SK-N-SH (cell line): ENCODE measurements around the gene DYNC1LI2. TPM values are rescaled to one million over a fixed set of nuclear protein-coding genes. Genes with fewer than 3 reads are reported as not detected.

Source experiments
- CTCF ChIA-PET: fragments of 300-600, 350-600 bp; formaldehyde crosslinking; extraction: SDS; loops from one replicate; lab custom pipeline; 2021; lab: Yijun Ruan, JAX
- POLR2A ChIA-PET: fragments of 350-600 bp; sonication (Branson Sonifier 250); formaldehyde crosslinking; extraction: SDS; loops from one replicate; lab custom pipeline; 2020; ENCODE audit warnings: antibody characterized with exemption, inconsistent platforms; lab: Yijun Ruan, JAX
- DNase-seq: peaks from one replicate; pipeline ENCODE4 v3.0.0; 2012
- H2AFZ ChIP-seq: fragments of 200-600 bp; sonication (generic); 2 replicates; pipeline ENCODE4 v1.8.1; 2016; ENCODE audit warnings: antibody characterized with exemption, mild to moderate bottlenecking, low read depth
- H3F3A ChIP-seq: fragments of 200-600 bp; sonication (generic); replicated peaks from 2 replicates; pipeline ENCODE3; 2016; ENCODE audit warnings: antibody characterized with exemption, mild to moderate bottlenecking; ENCODE audit not compliant: insufficient read depth
- H3K27ac ChIP-seq, 2 experiments: fragments of 200-500 bp in 1 of 2; fragments of 200-600 bp in 1 of 2; sonication (Bioruptor generic) in 1 of 2; sonication (generic), shearing (Covaris generic) in 1 of 2; 2 replicates each; pipeline versions ENCODE4 v1.5.1 to v1.6.1; 2014 to 2016; ENCODE audit warnings: low read depth in 2 of 2, inconsistent platforms in 1 of 2, low read length in 1 of 2, mild to moderate bottlenecking in 1 of 2, mixed read lengths in 1 of 2
- H3K27me3 ChIP-seq: fragments of 200-600 bp; sonication (generic), shearing (Covaris generic); 2 replicates; pipeline ENCODE4 v1.6.1; 2016; ENCODE audit warnings: mixed run types; ENCODE audit not compliant: insufficient read depth
- H3K36me3 ChIP-seq, 2 experiments: fragments of 200-500 bp in 1 of 2; fragments of 200-600 bp in 1 of 2; sonication (Bioruptor generic) in 1 of 2; sonication (generic) in 1 of 2; replicated peaks in 1 of 2; 2 replicates each; pipeline versions ENCODE3 to v1.5.1; 2014 to 2016; ENCODE audit warnings: low read length in 1 of 2, mild to moderate bottlenecking in 1 of 2; ENCODE audit not compliant: insufficient read depth in 2 of 2, control insufficient read depth in 1 of 2
- H3K4me1 ChIP-seq, 2 experiments: fragments of 200-500 bp in 1 of 2; fragments of 200-600 bp in 1 of 2; sonication (Bioruptor generic) in 1 of 2; sonication (generic), shearing (Covaris generic) in 1 of 2; 2 replicates each; pipeline versions ENCODE4 v1.5.1 to v1.6.1; 2014 to 2016; ENCODE audit warnings: low read depth in 1 of 2, low read length in 1 of 2, mixed run types in 1 of 2; ENCODE audit not compliant: insufficient read depth in 2 of 2, control insufficient read depth in 1 of 2
- H3K4me2 ChIP-seq: fragments of 200-600 bp; sonication (generic), shearing (Covaris generic); 2 replicates; pipeline ENCODE4 v1.6.1; 2017; ENCODE audit warnings: mixed run types
- H3K4me3 ChIP-seq, 2 experiments: fragments of 200-500 bp in 1 of 2; fragments of 200-600 bp in 1 of 2; sonication (Bioruptor generic) in 1 of 2; sonication (generic), shearing (Covaris generic) in 1 of 2; 2 replicates each; pipeline versions ENCODE4 v1.5.1 to v1.8.1; 2014 to 2016; ENCODE audit warnings: low read depth in 2 of 2, inconsistent platforms in 1 of 2, low read length in 1 of 2, mild to moderate bottlenecking in 1 of 2, mixed read lengths in 1 of 2, moderate library complexity in 1 of 2
- H3K79me2 ChIP-seq: fragments of 200-600 bp; sonication (generic); 2 replicates; pipeline ENCODE4 v1.8.1; 2017; ENCODE audit warnings: mild to moderate bottlenecking; ENCODE audit not compliant: insufficient read depth
- H3K9ac ChIP-seq: fragments of 200-600 bp; sonication (generic); 2 replicates; pipeline ENCODE4 v1.6.1; 2017; ENCODE audit warnings: mixed run types
- H3K9me2 ChIP-seq: fragments of 200-600 bp; sonication (generic); 2 replicates; pipeline ENCODE4 v1.6.1; 2017; ENCODE audit warnings: mixed run types
- H3K9me3 ChIP-seq: fragments of 200-600 bp; sonication (generic); 2 replicates; pipeline ENCODE4 v1.6.1; 2017; ENCODE audit warnings: mixed run types, mild to moderate bottlenecking, moderate library complexity
- H4K20me1 ChIP-seq: fragments of 200-600 bp; sonication (generic); 2 replicates; pipeline ENCODE4 v1.6.1; 2017; ENCODE audit warnings: mild to moderate bottlenecking, mixed run types; ENCODE audit not compliant: insufficient read depth
- EP300 ChIP-seq, 2 experiments: IDR thresholded peaks; 2 replicates each; pipeline versions ENCODE4 v1.4.0 to v1.6.1; 2012; ENCODE audit warnings: borderline replicate concordance in 1 of 2, low read depth in 1 of 2, low read length in 1 of 2
- EZH2phosphoT487 ChIP-seq: fragments of 200-600 bp; sonication (generic); IDR thresholded peaks from 2 replicates; pipeline ENCODE4 v1.6.1; 2017; ENCODE audit warnings: low read depth, mixed run types, mild to moderate bottlenecking, antibody characterized with exemption, moderate library complexity, borderline replicate concordance
- FOSL2 ChIP-seq: IDR thresholded peaks from 2 replicates; pipeline ENCODE4 v1.4.0; 2012; ENCODE audit warnings: low read depth, mild to moderate bottlenecking, moderate library complexity, borderline replicate concordance
- FOXM1 ChIP-seq: IDR thresholded peaks from 2 replicates; pipeline ENCODE4 v1.4.0; 2012; ENCODE audit warnings: low read depth, mild to moderate bottlenecking
- GATA2 ChIP-seq: sonication (generic); formaldehyde crosslinking; IDR thresholded peaks from 2 replicates; pipeline ENCODE4 v1.5.0; 2020; ENCODE audit warnings: mild to moderate bottlenecking, missing genetic modification reagents
- MEF2A ChIP-seq: IDR thresholded peaks from 2 replicates; pipeline ENCODE4 v1.4.0; 2012; ENCODE audit warnings: low read depth, borderline replicate concordance
- NFIC ChIP-seq: IDR thresholded peaks from 2 replicates; pipeline ENCODE4 v1.4.0; 2012; ENCODE audit warnings: borderline replicate concordance
- POLR2AphosphoS5 ChIP-seq: IDR thresholded peaks from 2 replicates; pipeline ENCODE4 v1.6.1; 2012; ENCODE audit warnings: low read depth, low read length
- RFX5 ChIP-seq: IDR thresholded peaks from 2 replicates; pipeline ENCODE4 v1.6.1; 2012; ENCODE audit warnings: mild to moderate bottlenecking, improper control_type of control experiment, low read length
- SIN3A ChIP-seq: IDR thresholded peaks from 2 replicates; pipeline ENCODE4 v1.6.1; 2012; ENCODE audit warnings: low read depth, mild to moderate bottlenecking, low read length, moderate library complexity, borderline replicate concordance
- TCF12 ChIP-seq: IDR thresholded peaks from 2 replicates; pipeline ENCODE4 v1.4.0; 2012
- TEAD4 ChIP-seq: IDR thresholded peaks from 2 replicates; pipeline ENCODE4 v1.4.0; 2012; ENCODE audit warnings: mild to moderate bottlenecking, borderline replicate concordance; ENCODE audit not compliant: insufficient read depth
- YY1 ChIP-seq: IDR thresholded peaks from 2 replicates; pipeline ENCODE4 v1.4.0; 2012; ENCODE audit warnings: low read depth, mild to moderate bottlenecking
- WGBS: methylation state at CpG from one replicate; pipeline ENCODE4 v1.1.6; 2017; ENCODE audit warnings: low lambda C conversion rate; 5-methylcytosine and 5-hydroxymethylcytosine counted together
- polyA plus RNA-seq, 3 experiments: library from polyadenylated mRNA; depleted of rRNA; stranded (reverse); fragments of >200 nt; gene quantifications; 2 replicates each; pipeline ENCODE4 v1.2.3, GENCODE V29; 2012
- TF ChIP-seq, protein P1 (sequence below): fragments of 200-600 bp; sonication (generic); IDR thresholded peaks from 2 replicates; pipeline ENCODE4 v1.6.1; 2017; ENCODE audit warnings: antibody characterized with exemption, mild to moderate bottlenecking, moderate library complexity
- TF ChIP-seq, protein P2 (sequence below): IDR thresholded peaks from 2 replicates; pipeline ENCODE4 v1.4.0; 2012; ENCODE audit warnings: low read depth, borderline replicate concordance
- TF ChIP-seq, protein P3 (sequence below): IDR thresholded peaks from 2 replicates; pipeline ENCODE4 v1.4.0; 2012; ENCODE audit warnings: low read depth

The DYNC1LI2 gene
- polyA plus RNA-seq, 1 of the 3 experiments (the other 2 are of a cell fraction): 33.1 TPM

DNA sequence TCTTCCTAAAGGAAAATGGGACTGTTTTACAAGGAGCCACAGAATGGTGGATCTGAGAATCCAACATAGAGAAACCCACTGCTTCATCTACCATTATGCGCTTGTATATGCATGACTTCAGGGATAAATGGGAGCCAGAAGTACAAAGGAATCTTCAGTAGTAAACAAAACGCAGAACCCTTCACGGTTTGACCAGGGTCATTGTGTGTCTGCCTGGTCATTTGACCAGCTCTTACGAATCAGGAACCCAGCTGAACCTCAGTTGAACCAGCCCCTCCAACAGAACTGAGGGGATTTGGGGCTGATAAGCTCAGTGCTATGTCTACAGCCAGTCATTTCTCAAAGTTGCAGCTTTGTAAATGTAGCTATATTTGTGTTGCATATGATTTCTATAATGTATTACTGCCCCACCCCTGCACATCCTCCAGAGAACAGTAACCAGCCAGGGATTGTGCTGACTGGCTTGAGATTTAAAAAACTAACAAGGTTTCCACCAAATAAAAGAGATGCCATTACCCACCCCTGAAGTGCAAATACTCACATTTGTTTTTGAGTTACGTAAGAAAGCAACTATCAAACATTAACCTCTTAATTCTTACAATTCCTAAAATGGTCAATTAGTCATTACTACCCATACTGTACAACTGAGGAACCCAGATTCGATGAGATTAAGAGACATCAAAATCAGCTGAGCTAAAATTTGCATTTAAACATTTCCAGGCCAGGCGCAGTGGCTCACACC, 61.1 kb downstream of the DYNC1LI2 start:
- Histone ChIP-seq H4K20me1 (no peaks in the 10 kb centered on the region), H3K4me1 (peaks cover 1 to 2% of the 10 kb centered on the region in 2 experiments; a peak in 2 of 4 replicates), H3K36me3 (no peaks in the 10 kb centered on the region), H3K9ac (no peak overlapping the region), H2AFZ (no peak overlapping the region), H3K4me3 (no peak overlapping the region), H3K27ac (no peak overlapping the region)
- DNase-seq: no peak
- TF ChIP-seq EP300 (IDR thresholded peaks at IDR 0.05; ENCODE audit: borderline replicate concordance in 1 of 2, low read depth in 1 of 2, low read length in 1 of 2): no peak
- TF ChIP-seq NFIC: no peak
- TF ChIP-seq SIN3A: no peak
- TF ChIP-seq GATA2 (CRISPR knock-in tag): no peak
- TF ChIP-seq, protein P1, sequence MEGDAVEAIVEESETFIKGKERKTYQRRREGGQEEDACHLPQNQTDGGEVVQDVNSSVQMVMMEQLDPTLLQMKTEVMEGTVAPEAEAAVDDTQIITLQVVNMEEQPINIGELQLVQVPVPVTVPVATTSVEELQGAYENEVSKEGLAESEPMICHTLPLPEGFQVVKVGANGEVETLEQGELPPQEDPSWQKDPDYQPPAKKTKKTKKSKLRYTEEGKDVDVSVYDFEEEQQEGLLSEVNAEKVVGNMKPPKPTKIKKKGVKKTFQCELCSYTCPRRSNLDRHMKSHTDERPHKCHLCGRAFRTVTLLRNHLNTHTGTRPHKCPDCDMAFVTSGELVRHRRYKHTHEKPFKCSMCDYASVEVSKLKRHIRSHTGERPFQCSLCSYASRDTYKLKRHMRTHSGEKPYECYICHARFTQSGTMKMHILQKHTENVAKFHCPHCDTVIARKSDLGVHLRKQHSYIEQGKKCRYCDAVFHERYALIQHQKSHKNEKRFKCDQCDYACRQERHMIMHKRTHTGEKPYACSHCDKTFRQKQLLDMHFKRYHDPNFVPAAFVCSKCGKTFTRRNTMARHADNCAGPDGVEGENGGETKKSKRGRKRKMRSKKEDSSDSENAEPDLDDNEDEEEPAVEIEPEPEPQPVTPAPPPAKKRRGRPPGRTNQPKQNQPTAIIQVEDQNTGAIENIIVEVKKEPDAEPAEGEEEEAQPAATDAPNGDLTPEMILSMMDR: no peak
- TF ChIP-seq FOXM1: no peak
- no peak for TF ChIP-seq TEAD4
- TF ChIP-seq TCF12: no peak
- TF ChIP-seq, protein P2, sequence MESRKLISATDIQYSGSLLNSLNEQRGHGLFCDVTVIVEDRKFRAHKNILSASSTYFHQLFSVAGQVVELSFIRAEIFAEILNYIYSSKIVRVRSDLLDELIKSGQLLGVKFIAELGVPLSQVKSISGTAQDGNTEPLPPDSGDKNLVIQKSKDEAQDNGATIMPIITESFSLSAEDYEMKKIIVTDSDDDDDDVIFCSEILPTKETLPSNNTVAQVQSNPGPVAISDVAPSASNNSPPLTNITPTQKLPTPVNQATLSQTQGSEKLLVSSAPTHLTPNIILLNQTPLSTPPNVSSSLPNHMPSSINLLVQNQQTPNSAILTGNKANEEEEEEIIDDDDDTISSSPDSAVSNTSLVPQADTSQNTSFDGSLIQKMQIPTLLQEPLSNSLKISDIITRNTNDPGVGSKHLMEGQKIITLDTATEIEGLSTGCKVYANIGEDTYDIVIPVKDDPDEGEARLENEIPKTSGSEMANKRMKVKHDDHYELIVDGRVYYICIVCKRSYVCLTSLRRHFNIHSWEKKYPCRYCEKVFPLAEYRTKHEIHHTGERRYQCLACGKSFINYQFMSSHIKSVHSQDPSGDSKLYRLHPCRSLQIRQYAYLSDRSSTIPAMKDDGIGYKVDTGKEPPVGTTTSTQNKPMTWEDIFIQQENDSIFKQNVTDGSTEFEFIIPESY: no peak
- no peak for TF ChIP-seq MEF2A
- TF ChIP-seq YY1: no peak
- TF ChIP-seq POLR2AphosphoS5: no peak
- no peak for TF ChIP-seq FOSL2
- TF ChIP-seq, all 33 proteins: peak for 0
- peaks cover 68% of the 10 kb centered on the region for H3K79me2 ChIP-seq
- no peaks in the 10 kb centered on the region for H3K9me2 ChIP-seq
- 84% methylated on average over 7 of the region's 7 CpGs for WGBS
- H3K4me2 ChIP-seq: no peak overlapping the region
- ChIA-PET CTCF (interaction anchor here (0.6 to 3.7 kb wide), 3 partner anchors 28 to 178 kb away, joined by 3 to 13 read pairs (median 3); no protein-coding TSS in a partner anchor), POLR2A (no interaction called here)
- H3K27me3 ChIP-seq: no peaks in the 10 kb centered on the region
- no peaks in the 10 kb centered on the region for H3K9me3 ChIP-seq
- H3F3A ChIP-seq: no peaks in the 10 kb centered on the region

DNA sequence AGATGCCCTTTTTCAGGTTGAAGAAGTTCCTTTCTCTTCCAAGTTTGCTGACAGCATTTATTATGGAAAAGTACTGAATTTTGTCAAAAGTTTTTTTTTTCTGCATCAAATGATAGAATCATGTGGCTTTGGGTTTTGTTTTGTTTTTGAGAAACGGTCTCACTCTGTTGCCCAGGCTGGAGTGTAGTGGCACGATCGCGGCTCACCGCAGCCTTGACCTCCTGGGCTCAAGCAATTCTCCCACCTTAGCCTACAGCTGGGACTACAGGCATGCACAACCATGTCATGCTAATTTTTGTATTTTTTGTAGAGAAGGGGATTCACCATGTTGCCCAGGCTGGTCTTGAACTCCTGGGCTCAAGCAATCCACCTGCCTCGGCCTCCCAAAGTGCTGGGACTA, 62.1 kb downstream of the DYNC1LI2 start:
- WGBS: 97% methylated on average over 6 of the region's 6 CpGs

More for the DNA sequence above, 62.1 kb downstream of the DYNC1LI2 start:
- no peak overlapping the region for H3K27ac ChIP-seq
- no peaks in the 10 kb centered on the region for H3K9me3 ChIP-seq
- no peaks in the 10 kb centered on the region for H3K9me2 ChIP-seq
- H2AFZ ChIP-seq: no peak overlapping the region
- TF ChIP-seq, protein P3, sequence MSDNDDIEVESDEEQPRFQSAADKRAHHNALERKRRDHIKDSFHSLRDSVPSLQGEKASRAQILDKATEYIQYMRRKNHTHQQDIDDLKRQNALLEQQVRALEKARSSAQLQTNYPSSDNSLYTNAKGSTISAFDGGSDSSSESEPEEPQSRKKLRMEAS: no peak
- TF ChIP-seq RFX5 (no peak), EZH2phosphoT487 (no peak), EP300 (IDR thresholded peaks at IDR 0.05; ENCODE audit: borderline replicate concordance in 1 of 2, low read depth in 1 of 2, low read length in 1 of 2) (no peak)
- H3F3A ChIP-seq: no peaks in the 10 kb centered on the region
- no peak for DNase-seq
- H4K20me1 ChIP-seq: no peaks in the 10 kb centered on the region
- CTCF ChIA-PET: interaction anchor here (3.7 kb wide), 1 partner anchor 38 kb away, joined by 13 read pairs; no protein-coding TSS in a partner anchor
- H3K4me2 ChIP-seq: no peak overlapping the region
- no peak overlapping the region for H3K9ac ChIP-seq
- H3K4me1 ChIP-seq: no peaks in the 10 kb centered on the region
- POLR2A ChIA-PET: no interaction called here
- H3K36me3 ChIP-seq: no peaks in the 10 kb centered on the region
- H3K27me3 ChIP-seq: no peaks in the 10 kb centered on the region
- no peak overlapping the region for H3K4me3 ChIP-seq
- peaks cover 63% of the 10 kb centered on the region for H3K79me2 ChIP-seq
